HTERT RPE-1 (cell line): Measurements from ENCODE around the gene TOX2.

ENCODE experiments used
- in situ Hi-C: fragments of 300-500 bp; cut with MboI; formaldehyde crosslinking; loops from 4 replicates; pipeline ENCODE4 v1.14.3; 2020; ENCODE audit warnings: low sequenced_read_pairs

The TOX2 gene

DNA sequence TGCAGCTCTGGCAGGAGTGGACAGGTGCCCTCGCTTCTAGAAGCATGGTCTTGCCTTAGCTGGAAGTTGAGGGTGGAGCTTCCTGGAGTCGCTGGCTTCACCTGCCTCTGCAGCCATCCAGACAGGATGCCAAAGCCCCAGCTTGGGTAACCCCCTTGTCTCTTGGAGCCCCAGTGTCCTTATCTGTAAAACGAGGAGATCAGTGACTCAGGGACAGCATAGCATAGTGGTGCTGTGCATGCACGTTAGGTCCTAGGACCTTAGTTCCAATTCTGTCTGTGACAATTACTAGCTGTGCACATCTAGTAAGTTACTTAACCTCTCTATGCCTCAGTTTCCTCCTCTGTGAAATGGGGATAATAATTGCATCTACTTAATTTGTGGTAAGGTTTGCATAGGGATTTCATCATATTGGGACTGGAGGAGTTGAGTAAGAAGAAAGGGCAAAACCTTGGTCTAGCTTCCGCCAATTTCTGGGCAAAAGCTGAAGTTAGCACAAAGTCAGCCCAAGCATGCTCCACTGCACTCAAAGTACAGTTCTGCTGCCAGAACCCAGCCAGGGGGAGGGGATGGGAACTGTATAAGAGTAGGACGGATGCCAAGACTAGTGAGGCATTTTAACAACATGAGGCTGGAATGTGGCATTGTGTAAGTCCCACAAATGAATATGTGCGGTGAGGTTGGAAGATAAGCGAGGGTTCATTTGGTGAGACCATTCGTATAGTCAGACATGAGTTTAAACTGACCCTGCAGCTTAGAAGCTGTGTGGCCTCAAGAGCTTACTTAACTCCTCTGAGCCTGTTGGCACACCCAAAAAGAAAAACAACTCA is 24.5 kb downstream of the TOX2 start:
- in situ Hi-C loops: no loop called here

DNA sequence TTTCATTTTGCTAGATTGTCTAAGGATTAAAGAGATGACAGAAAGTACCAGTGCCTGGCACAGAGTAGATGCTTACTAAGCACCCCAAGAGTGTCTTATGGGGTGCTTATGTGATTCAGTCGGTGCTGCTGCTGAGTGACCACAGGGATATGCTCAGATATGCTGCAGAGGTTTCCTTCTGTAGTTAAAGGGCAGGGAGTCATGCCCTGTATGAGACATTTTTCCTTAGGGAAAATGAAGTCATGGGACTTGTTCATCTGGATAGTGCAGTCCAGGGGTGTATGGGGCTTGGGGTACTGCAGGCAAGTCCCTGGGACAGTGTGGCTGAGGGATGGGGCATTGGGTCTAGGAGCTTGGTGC is 25.1 kb downstream of the TOX2 start:
- in situ Hi-C loops: no loop called here

- in situ Hi-C loops: no loop called here
Observed at GRCh38 chr20:43940518-43941225, 26.0 kb downstream of the TOX2 start.

- in situ Hi-C loops: no loop called here
Observed at GRCh38 chr20:43941476-43942200, 27.0 kb downstream of the TOX2 start.

GRCh38 chr20:43942201-43942590 is 27.5 kb downstream of the TOX2 start:
- in situ Hi-C loops: no loop called here

- in situ Hi-C loops: no loop called here
Observed at GRCh38 chr20:43942667-43943285, 28.1 kb downstream of the TOX2 start.

DNA sequence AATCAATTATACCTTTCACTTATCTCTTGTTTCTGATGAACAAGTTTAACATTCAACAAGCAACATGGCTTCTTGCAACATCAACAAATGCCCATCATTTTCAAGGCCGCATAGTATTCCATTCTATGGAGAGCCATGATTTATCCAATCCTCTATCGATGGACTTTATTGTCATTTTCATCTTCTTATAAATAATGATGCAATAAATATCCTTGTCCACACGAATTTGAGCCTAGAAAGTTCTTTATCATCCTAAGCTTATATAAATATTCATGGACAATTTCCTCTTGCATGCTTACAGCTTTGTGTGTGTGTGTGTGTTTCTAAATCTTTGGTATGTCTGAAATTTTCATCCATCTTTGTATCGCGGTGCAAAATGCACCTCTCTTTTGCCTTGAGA is 29.1 kb downstream of the TOX2 start:
- in situ Hi-C loops: no loop called here

- in situ Hi-C loops: no loop called here
Observed at GRCh38 chr20:43944653-43945235, 30.1 kb downstream of the TOX2 start.

DNA sequence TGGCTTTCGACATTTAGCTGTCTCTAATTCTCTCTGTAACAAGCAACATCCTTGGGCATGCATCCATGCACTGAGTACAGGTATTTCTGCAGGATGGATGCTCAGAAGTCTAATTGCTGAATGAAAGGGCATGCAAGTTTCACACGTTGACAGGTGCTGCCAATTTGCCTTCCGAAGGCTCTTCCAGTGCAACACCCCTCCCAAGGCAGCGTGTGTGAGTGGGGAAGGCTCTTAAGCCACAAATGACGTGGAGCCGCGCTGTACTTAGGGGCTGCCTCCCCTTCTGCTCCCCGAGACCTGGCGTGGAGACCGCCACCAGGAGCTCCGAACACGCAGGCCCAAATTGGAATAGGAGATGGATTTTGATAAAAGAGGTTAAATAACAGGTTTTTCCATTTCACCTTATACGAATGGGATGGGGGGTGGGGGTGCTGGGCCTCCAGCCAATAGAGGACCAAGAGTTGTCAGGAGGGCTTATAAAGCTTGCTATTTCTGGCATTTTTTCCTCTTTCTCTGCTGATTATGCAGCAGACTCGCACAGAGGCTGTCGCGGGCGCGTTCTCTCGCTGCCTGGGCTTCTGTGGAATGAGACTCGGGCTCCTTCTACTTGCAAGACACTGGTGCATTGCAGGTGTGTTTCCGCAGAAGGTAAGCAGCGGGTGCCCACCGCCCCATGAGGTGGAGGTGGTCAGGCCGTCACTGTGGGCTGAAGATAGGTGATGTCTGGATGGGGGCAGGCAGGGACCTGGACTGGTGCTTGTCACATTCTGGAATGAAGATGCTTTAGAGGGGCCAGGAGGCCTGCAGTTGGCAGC is 30.9 kb downstream of the TOX2 start:
- in situ Hi-C loops: no loop called here

- in situ Hi-C loops: no loop called here
Observed at GRCh38 chr20:43946206-43946491, 31.5 kb downstream of the TOX2 start.

GRCh38 chr20:43946659-43947315 is 32.1 kb downstream of the TOX2 start:
- in situ Hi-C loops: no loop called here

GRCh38 chr20:43947316-43947710 is 32.7 kb downstream of the TOX2 start:
- in situ Hi-C loops: no loop called here

DNA sequence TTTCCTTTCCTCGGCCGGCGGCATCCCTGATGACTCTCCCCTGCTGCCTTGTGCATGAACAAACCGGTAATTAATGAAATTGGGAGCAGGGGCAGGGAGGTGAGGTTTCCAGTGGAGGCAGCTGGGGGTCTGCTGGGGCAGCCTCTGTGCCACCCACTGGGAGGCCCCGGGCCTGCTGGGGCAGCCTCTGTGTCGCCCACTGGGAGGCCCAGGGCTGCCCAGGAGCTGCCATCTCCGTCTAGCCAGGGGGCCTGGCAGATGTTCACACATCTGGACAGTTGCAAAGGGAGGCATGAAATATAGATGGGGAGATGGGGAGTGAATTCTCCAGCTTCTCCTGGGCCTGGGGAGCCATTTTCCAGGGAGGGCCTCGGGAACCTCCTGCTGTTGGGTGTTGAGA is 33.8 kb downstream of the TOX2 start:
- in situ Hi-C loops: no loop called here

- in situ Hi-C loops: no loop called here
Observed at GRCh38 chr20:43949248-43949647, 34.6 kb downstream of the TOX2 start.

- in situ Hi-C loops: no loop called here
Observed at GRCh38 chr20:43949741-43950618, 35.3 kb downstream of the TOX2 start.

- in situ Hi-C loops: no loop called here
Observed at GRCh38 chr20:43953919-43954592, 39.4 kb downstream of the TOX2 start.

DNA sequence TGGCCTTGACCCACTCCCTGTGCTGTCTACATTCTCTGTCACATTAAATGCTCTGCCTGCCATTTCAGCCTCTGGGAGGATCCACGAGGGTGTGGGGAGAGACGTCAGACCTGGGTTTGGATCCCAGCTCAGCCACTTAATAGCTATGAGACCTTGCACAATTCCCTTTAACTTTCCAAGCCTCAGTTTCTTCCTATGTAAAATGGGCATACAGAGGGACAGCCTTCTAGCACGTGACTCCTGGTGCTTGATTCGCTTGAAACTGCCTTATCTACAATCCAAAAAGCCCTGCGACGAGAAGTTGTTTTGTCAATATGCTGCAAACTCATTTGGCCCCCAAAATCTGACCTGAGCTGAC is 40.0 kb downstream of the TOX2 start:
- in situ Hi-C loops: no loop called here

GRCh38 chr20:43955062-43955749 is 40.6 kb downstream of the TOX2 start:
- in situ Hi-C loops: no loop called here
